BLaER1 treated with 17β-estradiol and CSF1 and Interleukin-3, amounts not matched to agents 10 nM and 100 nM (cell line): ENCODE data around the gene INPP5B.
"Not testable (repeated sequence)": the region's sequence is repeated elsewhere in the genome, so short reads cannot be mapped to it uniquely, and the experiment has no call there.

Experiments
- H3K27ac ChIP-seq, 11 experiments: shearing (Covaris generic); formaldehyde crosslinking; 2 replicates each; pipeline ENCODE4 v1.8.1; 2022
- H3K27me3 ChIP-seq, 11 experiments: shearing (Covaris generic); formaldehyde crosslinking; 2 replicates each; pipeline ENCODE4 v1.8.1; 2022
- H3K36me3 ChIP-seq, 11 experiments: shearing (Covaris generic); formaldehyde crosslinking; 2 replicates each; pipeline ENCODE4 v1.8.1; 2022
- H3K4me1 ChIP-seq, 10 experiments: shearing (Covaris generic); formaldehyde crosslinking; 2 replicates each; pipeline ENCODE4 v1.8.1; 2022
- H3K4me2 ChIP-seq, 11 experiments: shearing (Covaris generic); formaldehyde crosslinking; 2 replicates each; pipeline ENCODE4 v1.8.1; 2022
- H3K4me3 ChIP-seq, 10 experiments: shearing (Covaris generic); formaldehyde crosslinking; 2 replicates each; pipeline ENCODE4 v1.8.1; 2022
- H3K9ac ChIP-seq, 11 experiments: shearing (Covaris generic); formaldehyde crosslinking; 2 replicates each; pipeline ENCODE4 v1.8.1; 2022
- H3K9me3 ChIP-seq, 11 experiments: shearing (Covaris generic); formaldehyde crosslinking; replicated peaks in 1 of 11; 2 replicates each; pipeline ENCODE4 v1.8.1; 2022
- H4K20me1 ChIP-seq, 11 experiments: shearing (Covaris generic); formaldehyde crosslinking; 2 replicates each; pipeline ENCODE4 v1.8.1; 2022
- Cebpa-rat ChIP-seq, 11 experiments: shearing (Covaris generic); IDR thresholded peaks; 2 replicates each; pipeline ENCODE4 v1.8.1; 2022

INPP5B gene

DNA sequence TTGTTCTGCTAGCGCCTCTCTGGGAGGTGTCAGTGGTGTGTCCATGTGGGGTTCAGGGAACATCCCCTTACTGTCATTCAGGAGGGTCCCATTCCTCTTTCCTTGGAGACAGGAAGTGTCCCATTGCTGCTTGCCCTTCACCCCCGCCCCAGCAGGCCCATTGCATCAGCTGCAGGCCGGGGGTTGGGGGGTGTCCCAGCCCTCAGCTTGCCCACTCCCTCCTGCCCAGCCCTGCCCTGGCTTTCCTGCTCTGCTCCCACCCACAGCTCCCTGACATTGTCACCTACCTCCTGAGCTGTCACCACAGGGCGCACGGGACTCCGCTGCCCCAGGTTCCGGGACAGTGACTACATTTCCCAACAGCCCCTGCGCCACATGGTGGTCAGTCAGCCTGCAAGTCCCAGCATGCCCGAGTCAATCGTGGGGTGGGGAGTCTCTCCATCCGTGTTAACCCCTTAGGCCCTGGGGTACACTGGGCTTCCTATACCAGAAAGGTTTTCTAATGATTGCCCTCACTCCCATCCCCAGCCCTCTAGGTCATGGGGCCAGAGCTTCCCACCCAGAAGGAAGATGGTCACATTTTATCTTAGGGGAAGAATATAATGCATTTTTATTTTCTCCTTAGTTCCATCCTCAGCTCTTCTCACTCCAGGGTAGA, at the start of gene INPP5B:
Gene INPP5B (minus strand): TSS at position 351 of the 658 bp plus-strand sequence. CDS start 745 bp downstream, outside the sequence.
- Histone ChIP-seq H3K4me3 (peak within 1 kb of the TSS; percentile 66 to 92 (median 80)), H3K27me3 (no peaks in the 10 kb centered on the region), H4K20me1 (no peaks in the 10 kb centered on the region), H3K9me3 (no peaks in the 10 kb centered on the region), H3K9ac (peak within 1 kb of the TSS; percentile 70 to 92 (median 84)), H3K4me1 (peaks cover 25 to 49% (median 34%) of the 10 kb centered on the region in 10 experiments), H3K36me3 (peaks cover 0 to 34% (median 13%) of the 10 kb centered on the region in 11 experiments; a peak in 15 of 22 replicates), H3K27ac (peak within 1 kb of the TSS; percentile 72 to 91 (median 85)), H3K4me2 (peak within 1 kb of the TSS; percentile 89 to 98 (median 95))
- TF ChIP-seq Cebpa-rat (IDR thresholded peaks at IDR 0.05): no peak

DNA sequence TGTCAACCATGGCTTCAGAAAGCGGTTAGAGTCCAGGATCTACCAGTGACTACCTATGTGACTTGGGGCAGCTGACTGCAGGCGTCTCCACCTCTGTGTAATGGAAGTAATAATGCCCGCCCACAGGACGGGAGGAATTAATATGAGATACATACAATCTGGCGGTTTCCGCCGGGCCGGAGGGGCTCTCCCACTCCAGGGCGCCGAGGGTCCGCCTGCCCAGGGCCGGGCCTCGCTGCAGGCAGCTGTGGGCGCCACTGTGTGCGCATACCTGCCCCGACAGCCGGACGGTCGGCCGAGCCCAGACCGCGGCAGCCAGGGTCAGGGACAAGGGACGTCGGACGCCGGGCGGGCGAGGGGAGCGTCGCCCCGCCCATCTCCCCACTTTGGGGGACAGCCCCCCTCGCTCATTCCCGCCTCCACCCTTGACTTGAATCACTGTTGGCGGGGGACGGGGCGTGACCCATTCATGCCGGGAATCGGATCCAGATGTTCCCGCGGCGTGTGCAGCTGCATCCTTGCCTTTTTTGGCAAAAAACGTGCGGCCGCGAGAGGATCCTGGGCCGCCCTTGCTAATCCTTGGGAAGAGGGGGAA, 49.0 kb upstream of the INPP5B start:
- peaks cover 21 to 64% (median 46%) of the 10 kb centered on the region in 10 experiments for H3K4me1 ChIP-seq
- no peak overlapping the region; a peak in 1 of 22 replicates for H3K9ac ChIP-seq
- H3K9me3 ChIP-seq: no peaks in the 10 kb centered on the region
- H4K20me1 ChIP-seq: peaks cover 0 to 14% (median 0%) of the 10 kb centered on the region in 11 experiments; a peak in 3 of 22 replicates
- H3K4me2 ChIP-seq: peak overlapping the region in 5 of 11 experiments; percentile 22 to 73 (median 59); a peak in 9 of 22 replicates
- H3K27me3 ChIP-seq: no peaks in the 10 kb centered on the region
- H3K27ac ChIP-seq: peak overlapping the region in 4 of 11 experiments; percentile 32 to 62 (median 48); a peak in 6 of 22 replicates
- peaks cover 28 to 52% (median 49%) of the 10 kb centered on the region in 11 experiments for H3K36me3 ChIP-seq
- no peak overlapping the region for H3K4me3 ChIP-seq
- no peak for TF ChIP-seq Cebpa-rat (IDR thresholded peaks at IDR 0.05)

GRCh38 chr1:37994886-37995566, 48.2 kb upstream of the INPP5B start:
- Histone ChIP-seq H3K4me3 (no peak overlapping the region), H3K4me1 (peaks cover 16 to 62% (median 43%) of the 10 kb centered on the region in 10 experiments), H3K9me3 (no peaks in the 10 kb centered on the region), H3K27ac (peak overlapping the region in 4 of 11 experiments; percentile 8 to 35 (median 20); a peak in 3 of 22 replicates), H3K4me2 (peak overlapping the region in 5 of 11 experiments; percentile 45 to 73 (median 59); a peak in 10 of 22 replicates), H4K20me1 (peaks cover 0 to 12% (median 0%) of the 10 kb centered on the region in 11 experiments; a peak in 3 of 22 replicates), H3K27me3 (no peaks in the 10 kb centered on the region), H3K36me3 (peaks cover 28 to 52% (median 49%) of the 10 kb centered on the region in 11 experiments), H3K9ac (no peak overlapping the region; a peak in 2 of 22 replicates)
- TF ChIP-seq Cebpa-rat (IDR thresholded peaks at IDR 0.05): no peak

DNA sequence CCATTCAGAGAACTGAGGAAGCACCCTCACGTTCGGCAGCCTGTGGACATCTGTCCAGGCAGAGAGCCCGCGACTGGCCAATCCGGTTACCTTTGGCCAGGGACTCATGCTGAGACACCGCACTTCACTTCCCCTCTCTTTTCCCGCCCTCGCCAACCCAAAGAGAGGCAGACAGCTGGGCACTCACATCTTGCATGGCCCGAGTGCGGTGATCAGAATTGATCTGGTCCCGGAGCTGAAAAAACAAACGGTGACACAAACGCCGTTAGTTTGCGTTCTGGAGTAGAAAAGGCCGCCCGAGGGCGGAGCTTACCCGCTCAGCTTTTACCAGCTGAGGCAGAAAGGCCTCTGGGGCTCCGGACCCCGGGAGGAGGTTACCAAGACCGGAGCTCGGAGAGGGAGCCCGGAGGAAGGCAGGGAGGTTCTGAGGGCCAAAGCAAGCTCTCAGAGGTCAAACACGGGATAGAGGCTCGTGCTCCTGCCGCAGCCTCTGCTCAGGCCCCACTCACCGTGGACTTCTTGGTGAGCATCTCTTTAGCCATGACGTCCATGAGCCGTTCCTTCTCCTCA, 42.6 kb upstream of the INPP5B start:
- H3K27me3 ChIP-seq: no peaks in the 10 kb centered on the region
- peak overlapping the region; percentile 60 to 94 (median 87) for H3K4me2 ChIP-seq
- peaks cover 12 to 22% (median 17%) of the 10 kb centered on the region in 10 experiments for H3K4me1 ChIP-seq
- peak overlapping the region; percentile 82 to 94 (median 89) for H3K9ac ChIP-seq
- peak overlapping the region; percentile 83 to 94 (median 88) for H3K4me3 ChIP-seq
- H3K36me3 ChIP-seq: peaks cover 34 to 47% (median 45%) of the 10 kb centered on the region in 11 experiments
- peak overlapping the region; percentile 45 to 88 (median 85); a peak in 21 of 22 replicates for H3K27ac ChIP-seq
- peaks cover 0 to 43% (median 20%) of the 10 kb centered on the region in 11 experiments; a peak in 12 of 22 replicates for H4K20me1 ChIP-seq
- no peaks in the 10 kb centered on the region for H3K9me3 ChIP-seq
- no peak for TF ChIP-seq Cebpa-rat (IDR thresholded peaks at IDR 0.05)

- TF ChIP-seq Cebpa-rat (IDR thresholded peaks at IDR 0.05): no peak
- Histone ChIP-seq H3K27ac (no peak overlapping the region), H3K36me3 (peaks cover 52 to 58% (median 58%) of the 10 kb centered on the region in 11 experiments), H3K27me3 (no peaks in the 10 kb centered on the region), H3K4me2 (peak overlapping the region in 7 of 11 experiments; percentile 78 to 94 (median 88); a peak in 10 of 22 replicates), H4K20me1 (peaks cover 0 to 49% (median 20%) of the 10 kb centered on the region in 11 experiments; a peak in 12 of 22 replicates), H3K9ac (peak overlapping the region in 6 of 11 experiments; percentile 7 to 90 (median 86); a peak in 7 of 22 replicates), H3K4me3 (peak overlapping the region in 2 of 10 experiments; percentile 89 to 94; a peak in 1 of 20 replicates), H3K4me1 (peaks cover 12 to 22% (median 17%) of the 10 kb centered on the region in 10 experiments), H3K9me3 (no peaks in the 10 kb centered on the region)
Observed at GRCh38 chr1:37987679-37988078, 40.8 kb upstream of the INPP5B start.

DNA sequence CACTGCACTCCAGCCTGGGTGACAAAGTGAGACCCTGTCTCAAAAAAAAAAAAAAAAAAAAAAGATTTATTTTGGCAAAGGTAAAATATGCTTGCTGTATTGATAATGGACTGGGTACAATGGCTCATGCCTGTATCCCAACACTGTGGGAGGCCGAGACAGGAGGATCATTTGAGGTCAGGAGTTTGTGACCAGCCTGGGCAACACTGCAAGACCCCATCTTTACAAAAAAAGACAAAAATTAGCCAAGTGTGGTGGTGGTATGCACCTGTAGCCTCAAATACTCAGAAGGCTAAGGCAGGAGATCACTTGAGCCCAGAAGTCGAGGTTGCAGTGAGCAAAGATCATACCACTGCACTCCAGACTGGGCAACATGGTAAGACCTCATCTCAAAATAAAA, 36.7 kb upstream of the INPP5B start:
- peaks cover 93 to 100% (median 98%) of the 10 kb centered on the region in 11 experiments for H3K36me3 ChIP-seq
- no peaks in the 10 kb centered on the region for H3K27me3 ChIP-seq
- H3K27ac ChIP-seq: no peak overlapping the region
- no peak for TF ChIP-seq Cebpa-rat (IDR thresholded peaks at IDR 0.05)
- no peaks in the 10 kb centered on the region for H3K9me3 ChIP-seq
- no peak overlapping the region for H3K4me2 ChIP-seq
- no peak overlapping the region for H3K4me3 ChIP-seq
- peaks cover 10 to 25% (median 17%) of the 10 kb centered on the region in 10 experiments for H3K4me1 ChIP-seq
- H3K9ac ChIP-seq: no peak overlapping the region
- peaks cover 0 to 51% (median 12%) of the 10 kb centered on the region in 11 experiments; a peak in 11 of 22 replicates for H4K20me1 ChIP-seq

- Histone ChIP-seq H3K4me1 (peaks cover 0 to 28% (median 19%) of the 10 kb centered on the region in 10 experiments; a peak in 12 of 20 replicates), H3K4me2 (peak overlapping the region in 5 of 11 experiments; percentile 5 to 47 (median 17); a peak in 8 of 22 replicates), H4K20me1 (peaks cover 0 to 19% (median 6%) of the 10 kb centered on the region in 11 experiments; a peak in 6 of 22 replicates), H3K36me3 (peaks cover 99 to 100% (median 100%) of the 10 kb centered on the region in 11 experiments), H3K9ac (peak overlapping the region in 3 of 11 experiments; percentile 12 to 55 (median 37); a peak in 5 of 22 replicates), H3K27ac (peak overlapping the region in 4 of 11 experiments; percentile 48 to 57 (median 50); a peak in 5 of 22 replicates), H3K9me3 (peaks cover 0 to 10% (median 0%) of the 10 kb centered on the region in 11 experiments; a peak in 5 of 22 replicates), H3K27me3 (no peaks in the 10 kb centered on the region), H3K4me3 (no peak overlapping the region)
- TF ChIP-seq Cebpa-rat (IDR thresholded peaks at IDR 0.05): no peak
Observed at GRCh38 chr1:37978541-37978940, 31.7 kb upstream of the INPP5B start.

- H3K9ac ChIP-seq, H3K27me3 ChIP-seq, H3K4me2 ChIP-seq, H3K27ac ChIP-seq, H3K4me3 ChIP-seq: not testable (repeated sequence)
- peaks cover 0 to 51% (median 17%) of the 10 kb centered on the region in 11 experiments; a peak in 13 of 22 replicates for H4K20me1 ChIP-seq
- peaks cover 0 to 28% (median 19%) of the 10 kb centered on the region in 10 experiments; a peak in 12 of 20 replicates for H3K4me1 ChIP-seq
- peaks cover 0 to 15% (median 0%) of the 10 kb centered on the region in 11 experiments; a peak in 6 of 22 replicates for H3K9me3 ChIP-seq
- H3K36me3 ChIP-seq: peaks cover 78 to 98% (median 90%) of the 10 kb centered on the region in 11 experiments
Observed at GRCh38 chr1:37975083-37975482, 28.2 kb upstream of the INPP5B start.
